CD4-positive, alpha-beta memory T cell (primary cell): Measurements from ENCODE around the gene ZNF536. TPM values are rescaled to one million over a fixed set of nuclear protein-coding genes. Genes with fewer than 3 reads are reported as not detected.

Experiments
- CTCF ChIA-PET: fragments of 350-600 bp; sonication (Branson Sonifier 250); formaldehyde crosslinking; loops from one replicate; lab custom pipeline; 2021; ENCODE audit warnings: inconsistent platforms; ENCODE audit not compliant: partially characterized antibody; lab: Charles Lee
- POLR2A ChIA-PET: fragments of 350-600 bp; sonication (Branson Sonifier 250); formaldehyde crosslinking; loops from one replicate; lab custom pipeline; 2021; ENCODE audit not compliant: partially characterized antibody; lab: Charles Lee
- DNase-seq, 5 donors: peaks; one replicate each; pipeline versions ENCODE4 v3.0.0 to v3.0.0-alpha.2; 2020 to 2022; ENCODE audit warnings: mixed read lengths in 1 of 5
- H3K27ac ChIP-seq: one replicate; pipeline ENCODE4 v1.7.0; 2013; ENCODE audit warnings: low read depth, low read length
- H3K27me3 ChIP-seq: 2 replicates; pipeline ENCODE4 v1.7.0; 2013; ENCODE audit warnings: mild to moderate bottlenecking, low read length, moderate library complexity; ENCODE audit not compliant: insufficient read depth
- H3K36me3 ChIP-seq: 2 replicates; pipeline ENCODE4 v1.7.0; 2013; ENCODE audit warnings: mild to moderate bottlenecking, low read length, moderate library complexity; ENCODE audit not compliant: insufficient read depth
- H3K4me1 ChIP-seq: 2 replicates; pipeline ENCODE4 v1.7.0; 2013; ENCODE audit warnings: mild to moderate bottlenecking, low read length, moderate library complexity; ENCODE audit not compliant: insufficient read depth
- H3K4me3 ChIP-seq, 2 donors: one replicate each; pipeline ENCODE4 v1.7.0; 2013; ENCODE audit warnings: low read length in 2 of 2, mild to moderate bottlenecking in 1 of 2
- H3K9me3 ChIP-seq, 2 donors: one replicate each; pipeline ENCODE4 v1.7.0; 2013; ENCODE audit warnings: low read length in 2 of 2, control low read depth in 1 of 2; ENCODE audit not compliant: control insufficient read depth in 1 of 2
- H3K27ac Mint-ChIP-seq, 7 donors: one replicate each; pipeline ENCODE4 v1.8.0; 2020 to 2021; ENCODE audit warnings: mixed read lengths in 7 of 7, mild to moderate bottlenecking in 6 of 7, inconsistent platforms in 3 of 7, moderate library complexity in 3 of 7
- H3K27me3 Mint-ChIP-seq, 2 donors: one replicate each; pipeline ENCODE4 v1.8.0; 2020 to 2021; ENCODE audit warnings: mixed read lengths in 2 of 2
- H3K36me3 Mint-ChIP-seq, 2 donors: one replicate each; pipeline ENCODE4 v1.8.0; 2020 to 2021; ENCODE audit warnings: mixed read lengths in 2 of 2, inconsistent platforms in 1 of 2, mild to moderate bottlenecking in 1 of 2
- H3K4me1 Mint-ChIP-seq, 4 donors: one replicate each; pipeline ENCODE4 v1.8.0; 2020 to 2021; ENCODE audit warnings: mixed read lengths in 4 of 4, mild to moderate bottlenecking in 1 of 4
- H3K4me3 Mint-ChIP-seq, 8 donors: one replicate each; pipeline ENCODE4 v1.8.0; 2020 to 2021; ENCODE audit warnings: mixed read lengths in 8 of 8, mild to moderate bottlenecking in 7 of 8, moderate library complexity in 6 of 8, inconsistent platforms in 3 of 8
- H3K9me3 Mint-ChIP-seq, 8 donors: one replicate each; pipeline ENCODE4 v1.8.0; 2020 to 2021; ENCODE audit warnings: mixed read lengths in 8 of 8, mild to moderate bottlenecking in 5 of 8, inconsistent platforms in 3 of 8, moderate library complexity in 1 of 8
- intact Hi-C: fragments of 100-400 bp; cut with micrococcal nuclease; formaldehyde crosslinking; loops from one replicate; pipeline ENCODE4 v1.15.1; 2023
- polyA plus RNA-seq, 2 donors: library from polyadenylated mRNA; unstranded; fragments of 300-500 nt; fragmentation: Illumina TruSeq; gene quantifications; one replicate each; pipeline ENCODE4 v1.2.3, GENCODE V29; 2021
- total RNA-seq, 2 experiments: library from RNA; stranded (reverse); gene quantifications; one replicate each; pipeline ENCODE4 v1.2.3, GENCODE V29; 2021

Gene ZNF536
- total and polyA plus RNA-seq, 4 experiments from 2014 or later, result 0.20 TPM; not detected in 3

GRCh38 chr19:30375553-30376031 lies 3.4 kb downstream of the ZNF536 start:
- ChIA-PET POLR2A (no interaction called here), CTCF (no interaction called here)
- Mint-ChIP-seq H3K27ac (peak overlapping the region in 1 of 7 donors; percentile 19), H3K4me3 (peak overlapping the region in 1 of 8 donors; percentile 18), H3K9me3 (no peaks in the 10 kb centered on the region), H3K4me1 (peaks cover 0 to 5% (median 4%) of the 10 kb centered on the region in 4 donors), H3K27me3 (peaks cover 24 to 27% of the 10 kb centered on the region in 2 donors), H3K36me3 (no peaks in the 10 kb centered on the region)
- Histone ChIP-seq H3K4me1 (no peaks in the 10 kb centered on the region), H3K36me3 (no peaks in the 10 kb centered on the region), H3K4me3 (no peak overlapping the region), H3K9me3 (no peaks in the 10 kb centered on the region), H3K27me3 (no peaks in the 10 kb centered on the region), H3K27ac (no peak overlapping the region)
- no peak for DNase-seq
- intact Hi-C loops, result no loop called here

- peaks cover 23 to 26% of the 10 kb centered on the region in 2 donors for H3K27me3 Mint-ChIP-seq
- H3K4me3 ChIP-seq, result no peak overlapping the region
- intact Hi-C loops, result no loop called here
- H3K36me3 ChIP-seq, result no peaks in the 10 kb centered on the region
- no peak for DNase-seq
- no peaks in the 10 kb centered on the region for H3K27me3 ChIP-seq
- H3K9me3 Mint-ChIP-seq, result no peaks in the 10 kb centered on the region
- ChIA-PET CTCF (no interaction called here), POLR2A (no interaction called here)
- H3K4me1 Mint-ChIP-seq, result peaks cover 0 to 5% (median 4%) of the 10 kb centered on the region in 4 donors
- no peaks in the 10 kb centered on the region for H3K36me3 Mint-ChIP-seq
- H3K9me3 ChIP-seq, result no peaks in the 10 kb centered on the region
- H3K27ac ChIP-seq, result no peak overlapping the region
- H3K27ac Mint-ChIP-seq, result no peak overlapping the region
- H3K4me3 Mint-ChIP-seq, result no peak overlapping the region
- no peaks in the 10 kb centered on the region for H3K4me1 ChIP-seq
These were observed 4.1 kb downstream of the ZNF536 start for GRCh38 chr19:30376272-30376671.

DNA sequence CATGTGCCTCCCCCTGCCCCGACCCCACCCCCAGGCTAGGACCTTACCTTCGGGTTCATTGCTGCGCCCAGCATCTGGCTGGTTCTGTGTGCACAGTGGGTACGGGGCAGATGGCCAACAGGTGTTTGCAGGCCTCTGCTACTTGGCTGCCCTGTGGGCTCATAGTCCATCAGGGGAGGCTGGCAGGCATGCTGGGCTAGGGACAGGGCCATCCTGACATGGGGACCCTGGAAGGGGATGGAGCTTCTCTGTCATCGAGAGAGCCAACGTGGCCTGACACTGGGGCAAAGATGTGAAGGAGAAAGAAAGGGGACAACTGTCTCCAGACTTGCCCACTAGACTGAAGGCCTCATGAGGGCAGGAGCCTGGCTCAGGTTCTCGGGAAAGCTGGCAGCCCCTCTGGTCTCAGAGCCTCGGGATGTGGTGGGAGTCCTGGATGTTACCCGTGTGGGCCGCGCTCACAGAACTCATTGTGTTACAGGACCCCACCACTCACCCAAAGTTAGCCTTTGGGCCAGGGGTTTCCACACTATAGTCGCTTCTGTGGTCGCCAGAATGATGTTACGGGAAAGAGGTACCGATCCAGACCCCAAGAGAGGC lies 4.7 kb downstream of the ZNF536 start:
- peaks cover 20 to 27% of the 10 kb centered on the region in 2 donors for H3K27me3 Mint-ChIP-seq
- no peak overlapping the region for H3K27ac ChIP-seq
- H3K27ac Mint-ChIP-seq, result no peak overlapping the region
- H3K36me3 Mint-ChIP-seq, result no peaks in the 10 kb centered on the region
- no peaks in the 10 kb centered on the region for H3K4me1 ChIP-seq
- intact Hi-C loops, result no loop called here
- no peak for DNase-seq
- H3K9me3 Mint-ChIP-seq, result no peaks in the 10 kb centered on the region
- CTCF ChIA-PET, result no interaction called here
- no peaks in the 10 kb centered on the region for H3K27me3 ChIP-seq
- no peaks in the 10 kb centered on the region for H3K36me3 ChIP-seq
- POLR2A ChIA-PET, result no interaction called here
- no peaks in the 10 kb centered on the region for H3K9me3 ChIP-seq
- H3K4me1 Mint-ChIP-seq, result peaks cover 0 to 5% (median 4%) of the 10 kb centered on the region in 4 donors
- no peak overlapping the region for H3K4me3 ChIP-seq
- H3K4me3 Mint-ChIP-seq, result no peak overlapping the region

- no peak for DNase-seq
- Histone ChIP-seq H3K4me1 (no peaks in the 10 kb centered on the region), H3K27ac (no peak overlapping the region), H3K27me3 (no peaks in the 10 kb centered on the region), H3K36me3 (no peaks in the 10 kb centered on the region), H3K4me3 (no peak overlapping the region), H3K9me3 (no peaks in the 10 kb centered on the region)
- Mint-ChIP-seq H3K27me3 (peaks cover 13 to 18% of the 10 kb centered on the region in 2 donors), H3K27ac (no peak overlapping the region), H3K4me1 (peaks cover 0 to 5% (median 4%) of the 10 kb centered on the region in 4 donors), H3K4me3 (no peak overlapping the region), H3K36me3 (no peaks in the 10 kb centered on the region), H3K9me3 (peaks cover 0 to 2% (median 0%) of the 10 kb centered on the region in 8 donors)
- CTCF ChIA-PET, result no interaction called here
- intact Hi-C loops, result no loop called here
- POLR2A ChIA-PET, result no interaction called here
These were observed 6.5 kb downstream of the ZNF536 start for GRCh38 chr19:30378701-30379100.

GRCh38 chr19:30379841-30380610 lies 7.8 kb downstream of the ZNF536 start:
- Mint-ChIP-seq H3K36me3 (no peaks in the 10 kb centered on the region), H3K9me3 (peaks cover 0 to 2% (median 0%) of the 10 kb centered on the region in 8 donors), H3K27me3 (peaks cover 11 to 18% of the 10 kb centered on the region in 2 donors), H3K4me1 (peaks cover 0 to 5% (median 3%) of the 10 kb centered on the region in 4 donors), H3K27ac (no peak overlapping the region), H3K4me3 (no peak overlapping the region)
- DNase-seq, result no peak
- no peak overlapping the region for H3K4me3 ChIP-seq
- H3K4me1 ChIP-seq, result no peaks in the 10 kb centered on the region
- no peak overlapping the region for H3K27ac ChIP-seq
- H3K36me3 ChIP-seq, result no peaks in the 10 kb centered on the region
- H3K27me3 ChIP-seq, result no peaks in the 10 kb centered on the region
- ChIA-PET POLR2A (no interaction called here), CTCF (no interaction called here)
- H3K9me3 ChIP-seq, result no peaks in the 10 kb centered on the region
- intact Hi-C loops, result no loop called here

DNA sequence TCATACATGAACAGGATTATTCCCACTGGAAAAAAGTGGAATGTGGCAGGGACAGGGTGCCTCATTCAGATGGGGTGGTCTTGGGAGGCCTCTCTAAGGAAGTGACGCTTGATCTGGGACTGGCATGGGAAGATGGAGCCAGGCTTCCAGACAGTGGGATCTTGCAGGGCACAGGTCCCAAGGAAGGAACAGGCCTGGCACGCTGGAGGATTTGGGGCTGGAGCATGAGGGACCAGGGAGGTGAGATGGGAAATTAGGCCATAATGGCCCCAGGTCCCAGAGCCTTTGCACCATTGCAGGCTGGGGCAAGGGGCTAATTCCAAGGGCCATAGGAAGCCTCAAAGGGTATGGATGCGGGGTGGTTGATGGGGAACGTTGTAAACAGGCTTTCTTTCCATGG lies 9.2 kb downstream of the ZNF536 start:
- Mint-ChIP-seq H3K4me3 (no peak overlapping the region), H3K27ac (no peak overlapping the region), H3K36me3 (no peaks in the 10 kb centered on the region), H3K9me3 (peaks cover 0 to 2% (median 0%) of the 10 kb centered on the region in 8 donors), H3K4me1 (peaks cover 0 to 5% (median 0%) of the 10 kb centered on the region in 4 donors), H3K27me3 (peaks cover 1 to 17% of the 10 kb centered on the region in 2 donors)
- Histone ChIP-seq H3K9me3 (no peaks in the 10 kb centered on the region), H3K27ac (no peak overlapping the region), H3K27me3 (no peaks in the 10 kb centered on the region), H3K4me1 (no peaks in the 10 kb centered on the region), H3K4me3 (no peak overlapping the region), H3K36me3 (no peaks in the 10 kb centered on the region)
- intact Hi-C loops, result no loop called here
- POLR2A ChIA-PET, result no interaction called here
- CTCF ChIA-PET, result no interaction called here
- no peak for DNase-seq

- intact Hi-C loops, result no loop called here
These were observed 13.0 kb downstream of the ZNF536 start for GRCh38 chr19:30385174-30385573.

More at GRCh38 chr19:30385174-30385573, 13.0 kb downstream of the ZNF536 start:
- H3K4me1 ChIP-seq, result no peaks in the 10 kb centered on the region
- H3K4me3 ChIP-seq, result no peak overlapping the region
- no peak for DNase-seq
- POLR2A ChIA-PET, result no interaction called here
- no peaks in the 10 kb centered on the region for H3K27me3 ChIP-seq
- no peak overlapping the region for H3K27ac ChIP-seq
- Mint-ChIP-seq H3K9me3 (peaks cover 0 to 2% (median 0%) of the 10 kb centered on the region in 8 donors), H3K27me3 (peaks cover 0 to 12% of the 10 kb centered on the region in 2 donors), H3K4me3 (no peak overlapping the region), H3K36me3 (no peaks in the 10 kb centered on the region), H3K4me1 (peaks cover 0 to 5% (median 0%) of the 10 kb centered on the region in 4 donors), H3K27ac (no peak overlapping the region)
- no peaks in the 10 kb centered on the region for H3K36me3 ChIP-seq
- no peaks in the 10 kb centered on the region for H3K9me3 ChIP-seq
- CTCF ChIA-PET, result no interaction called here
